Skin of body (tissue), 2 donors: ENCODE results near the gene PDE4D. TPM values are rescaled to one million over a fixed set of nuclear protein-coding genes. Genes with fewer than 3 reads are reported as not detected.
A peak's percentile ranks its signal among the peaks of the same experiment; 100 is the strongest.
"Not testable (repeated sequence)": the region's sequence is repeated elsewhere in the genome, so short reads cannot be mapped to it uniquely, and the experiment has no call there.

ENCODE experiments used
- DNase-seq: peaks from one replicate; lab custom pipeline; 2025; lab: John Stamatoyannopoulos, UW
- total RNA-seq: library from RNA; depleted of rRNA; stranded (reverse); fragments of >200 nt; gene quantifications from one replicate; pipeline ENCODE4 v1.2.3, GENCODE V29; 2014

PDE4D gene
- total RNA-seq, 1 donor from 2014 or later: 39.7 TPM

- DNase-seq: no peak
Observed at GRCh38 chr5:58986281-58986680, 907.2 kb downstream of the PDE4D start.

GRCh38 chr5:58985759-58986158 is 907.8 kb downstream of the PDE4D start:
- no peak for DNase-seq

GRCh38 chr5:58985311-58985710 is 908.2 kb downstream of the PDE4D start:
- DNase-seq: no peak

GRCh38 chr5:58983526-58984452 is 909.7 kb downstream of the PDE4D start:
- DNase-seq: peak; percentile 35

DNA sequence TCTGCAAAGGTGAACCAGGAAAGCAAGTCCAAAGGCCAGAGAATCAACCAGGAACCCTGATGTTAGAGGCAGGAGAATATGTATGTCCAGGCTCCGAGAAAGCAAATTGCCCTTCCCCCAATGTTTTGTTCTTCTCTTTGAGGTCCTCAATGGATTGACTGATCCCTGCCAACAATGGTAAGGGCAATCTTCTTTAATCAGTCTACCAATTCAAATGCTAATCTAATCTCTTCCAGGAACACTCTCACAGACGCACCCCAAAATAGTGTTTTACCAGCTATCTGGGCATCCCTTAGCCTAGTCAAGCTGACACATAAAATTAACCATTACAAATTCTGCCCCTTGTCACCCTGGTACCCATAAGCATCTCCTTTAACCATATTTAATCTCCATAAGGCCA is 912.6 kb downstream of the PDE4D start:
- no peak for DNase-seq

DNA sequence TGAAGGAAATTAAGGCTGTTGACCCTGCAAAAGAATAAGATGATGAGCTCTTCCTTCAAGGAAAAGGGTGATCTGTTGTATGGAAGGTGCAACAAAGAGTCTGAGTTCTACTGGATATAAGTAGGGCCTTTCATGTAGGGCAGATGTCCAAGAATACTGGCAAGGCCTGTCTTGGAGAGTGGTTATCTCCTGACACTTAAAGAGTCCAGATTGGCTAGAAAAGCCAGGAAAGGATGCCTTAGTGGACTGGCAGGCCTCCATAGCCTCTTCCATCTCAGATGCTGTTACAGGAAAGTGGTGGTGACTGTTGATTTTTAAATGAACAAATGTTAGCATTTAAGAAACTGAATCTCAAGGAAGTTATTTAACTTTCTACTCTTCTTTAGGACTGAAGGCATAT is 914.4 kb downstream of the PDE4D start:
- DNase-seq: no peak

GRCh38 chr5:58974601-58975000 is 918.9 kb downstream of the PDE4D start:
- DNase-seq: no peak

DNA sequence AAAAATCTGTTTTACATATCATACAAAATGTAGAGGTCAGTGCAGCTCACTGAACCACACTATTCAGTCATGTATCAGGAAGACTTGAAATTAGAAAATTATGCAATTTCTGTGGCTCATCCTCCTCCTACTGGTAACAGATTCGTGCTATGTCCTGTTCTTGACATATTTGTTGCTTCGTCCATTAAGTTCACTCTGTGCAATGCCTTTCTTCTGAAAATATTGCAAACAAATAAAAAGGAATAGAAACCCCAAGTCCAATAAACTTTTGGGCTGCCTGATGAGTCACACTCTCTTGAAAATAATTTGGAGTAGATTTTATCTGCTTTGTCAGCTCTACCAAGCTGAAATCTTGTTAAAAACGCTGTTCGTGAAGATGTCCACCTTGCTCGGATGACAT is 919.4 kb downstream of the PDE4D start:
- no peak for DNase-seq

DNA sequence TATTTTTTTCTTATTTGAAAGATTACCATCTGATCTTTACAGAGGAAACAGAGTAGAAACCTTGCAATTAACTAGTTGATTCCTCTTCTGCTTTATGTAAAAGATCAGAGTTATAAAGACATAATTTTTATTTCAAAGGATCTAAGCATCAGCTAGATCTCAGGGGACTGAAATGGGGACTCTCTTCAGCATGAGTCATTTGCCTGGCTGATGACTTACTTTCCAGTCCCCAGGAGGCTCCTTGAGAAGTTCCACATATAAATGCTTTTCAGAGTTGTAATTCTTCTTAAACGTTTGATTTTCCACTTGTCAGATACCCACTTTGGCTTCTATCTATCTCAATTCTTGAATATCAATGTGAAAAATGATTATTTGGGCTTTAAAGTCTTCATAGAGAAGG is 921.2 kb downstream of the PDE4D start:
- no peak for DNase-seq

DNA sequence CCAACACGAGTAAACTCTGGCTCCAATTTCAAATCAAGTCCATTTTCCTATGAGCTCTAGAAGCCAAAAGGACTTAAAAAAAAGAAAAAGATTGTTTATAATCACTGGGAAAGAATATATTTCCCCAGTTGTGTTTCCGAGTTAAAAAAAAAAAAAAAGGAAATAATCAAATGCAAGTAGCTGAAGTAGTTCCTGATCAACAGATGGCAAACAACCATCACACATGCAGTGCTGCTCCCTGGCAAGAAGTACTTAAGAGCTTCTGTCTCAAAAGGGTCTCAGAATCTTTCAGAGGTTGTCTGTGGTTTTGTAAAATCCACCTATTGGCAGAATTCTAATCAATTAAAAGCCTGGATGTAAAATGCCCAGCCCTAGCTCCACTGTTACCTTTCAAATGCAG is 922.8 kb downstream of the PDE4D start:
- DNase-seq: no peak

- DNase-seq: no peak
Observed at GRCh38 chr5:58969795-58970194, 923.7 kb downstream of the PDE4D start.

GRCh38 chr5:58969253-58969652 is 924.3 kb downstream of the PDE4D start:
- DNase-seq: no peak

DNA sequence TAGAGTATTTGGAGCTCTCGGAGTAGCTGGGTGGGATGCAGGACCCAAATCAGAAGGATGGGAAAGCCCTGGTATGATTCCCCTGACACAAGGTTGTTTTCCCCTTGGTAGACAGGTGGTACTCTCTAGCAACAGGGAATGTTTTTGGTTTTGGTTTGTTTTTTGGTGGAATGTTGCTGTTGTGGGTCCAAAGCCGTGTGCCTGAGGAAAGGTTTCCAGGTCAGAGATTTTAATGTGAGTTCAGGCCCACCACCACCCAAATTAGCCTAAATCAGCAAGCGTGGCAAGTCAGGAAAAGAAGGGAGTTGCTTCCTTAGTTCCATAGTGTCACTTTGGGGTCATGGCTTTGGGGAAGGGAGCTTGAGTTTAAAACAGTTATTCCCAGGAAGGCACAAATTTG is 925.2 kb downstream of the PDE4D start:
- DNase-seq: no peak

DNA sequence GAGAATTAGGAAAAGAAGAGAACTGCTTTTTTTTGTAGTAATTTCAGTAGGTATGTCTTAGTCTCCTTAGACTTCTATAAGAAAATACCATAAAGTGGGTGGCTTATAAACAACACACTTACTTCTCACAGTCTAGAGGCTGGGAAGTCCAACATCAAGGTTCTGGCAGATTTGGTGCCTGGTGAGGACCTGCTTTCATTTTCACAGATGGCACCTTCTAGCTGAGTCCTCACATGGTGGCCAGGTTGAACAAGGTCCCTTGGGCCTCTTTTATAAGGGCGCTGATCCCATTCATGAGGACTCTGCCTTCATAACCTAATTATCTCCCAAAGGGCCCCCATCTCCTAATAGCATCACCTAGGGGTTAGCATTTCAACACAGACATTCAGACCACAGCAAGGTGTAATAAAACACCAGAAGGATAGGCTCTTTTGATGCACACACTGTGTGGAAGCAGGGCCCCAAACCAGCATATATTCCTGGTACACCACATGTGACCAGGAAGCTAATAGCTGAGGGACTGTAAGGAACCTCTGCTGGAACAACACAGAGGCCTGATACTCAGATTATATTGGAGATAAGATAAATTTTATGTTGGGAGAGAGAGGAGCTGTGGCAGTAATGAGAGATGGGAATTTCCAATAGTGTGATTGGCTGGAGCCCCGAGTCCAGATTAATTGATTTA is 925.8 kb downstream of the PDE4D start:
- DNase-seq: no peak

- DNase-seq: no peak
Observed at GRCh38 chr5:58965677-58966414, 927.7 kb downstream of the PDE4D start.

GRCh38 chr5:58963821-58964220 is 929.7 kb downstream of the PDE4D start:
- DNase-seq: no peak

DNA sequence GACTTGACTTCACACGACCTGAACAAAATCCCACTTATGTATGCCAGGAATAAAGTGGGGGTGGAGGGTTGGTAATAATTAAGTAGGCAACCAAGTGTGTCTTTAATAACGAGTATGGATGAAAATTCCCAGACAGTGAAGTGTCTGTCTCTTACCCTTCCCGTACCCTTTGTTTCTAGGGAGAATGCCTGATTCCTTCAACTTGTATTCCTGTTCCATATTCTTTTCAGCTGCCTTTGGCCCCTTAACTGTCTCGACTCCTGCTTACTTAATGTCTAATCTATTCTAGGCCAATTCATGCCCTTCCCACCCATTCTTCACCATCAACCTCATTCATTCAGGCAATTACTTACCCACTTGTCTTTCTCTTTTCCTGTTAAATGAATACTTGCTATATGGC is 930.2 kb downstream of the PDE4D start:
- DNase-seq: no peak

- DNase-seq: no peak
Observed at GRCh38 chr5:58961631-58962280, 931.8 kb downstream of the PDE4D start.

GRCh38 chr5:58958701-58959100 is 934.8 kb downstream of the PDE4D start:
- no peak for DNase-seq

DNA sequence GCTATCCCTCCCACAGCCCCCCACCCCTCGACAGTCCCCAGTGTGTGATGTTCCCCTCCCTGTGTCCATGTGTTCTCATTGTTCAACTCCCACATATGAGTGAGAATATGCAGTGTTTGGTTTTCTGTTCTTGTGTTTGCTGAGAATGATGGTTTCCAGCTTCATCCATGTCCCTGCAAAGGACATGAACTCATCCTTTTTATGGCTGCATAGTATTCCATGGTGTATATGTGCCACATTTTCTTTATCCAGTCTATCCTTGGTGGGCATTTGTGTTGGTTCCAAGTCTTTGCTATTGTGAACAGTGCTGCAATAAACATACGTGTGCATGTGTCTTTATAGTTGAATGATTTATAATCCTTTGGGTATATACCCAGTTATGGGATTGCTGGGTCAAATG is 940.3 kb downstream of the PDE4D start:
- not testable (repeated sequence) for DNase-seq

GRCh38 chr5:58950224-58950623 is 943.3 kb downstream of the PDE4D start:
- DNase-seq: no peak

GRCh38 chr5:58946230-58946629 is 947.3 kb downstream of the PDE4D start:
- no peak for DNase-seq
